CD14-positive monocyte (primary cell): ENCODE measurements around the gene NAGPA. TPM values are rescaled to one million over a fixed set of nuclear protein-coding genes. Genes with fewer than 3 reads are reported as not detected.

ENCODE experiments used
- DNase-seq, 3 donors: peaks; one replicate each; pipeline ENCODE4 v3.0.0-alpha.2; 2011 to 2022
- H2AFZ ChIP-seq: 2 replicates; pipeline ENCODE4 v1.6.0; 2012; ENCODE audit warnings: mild to moderate bottlenecking, low read depth, low read length, inconsistent platforms; ENCODE audit not compliant: insufficient read depth, poor library complexity, severe bottlenecking
- H3K27ac ChIP-seq, 2 donors: 1 replicate in 1 of 2; 2 replicates in 1 of 2; pipeline ENCODE4 v1.5.1; 2012 to 2013; ENCODE audit warnings: low read length in 2 of 2, control low read depth in 1 of 2, inconsistent platforms in 1 of 2, low read depth in 1 of 2, mild to moderate bottlenecking in 1 of 2
- H3K27me3 ChIP-seq, 2 donors: one replicate each; pipeline versions ENCODE4 v1.6.0 to v1.6.1; 2011 to 2013; ENCODE audit warnings: low read length in 2 of 2; ENCODE audit not compliant: control insufficient read depth in 2 of 2, insufficient read depth in 2 of 2
- H3K36me3 ChIP-seq, 2 donors: replicated peaks in 1 of 2; 1 replicate in 1 of 2; 2 replicates in 1 of 2; pipeline versions ENCODE4 v1.5.1 to v1.6.1; 2012 to 2013; ENCODE audit warnings: low read length in 2 of 2, control low read depth in 1 of 2, inconsistent platforms in 1 of 2, mild to moderate bottlenecking in 1 of 2; ENCODE audit not compliant: insufficient read depth in 2 of 2, control insufficient read depth in 1 of 2
- H3K4me1 ChIP-seq, 2 donors: 1 replicate in 1 of 2; 2 replicates in 1 of 2; pipeline versions ENCODE4 v1.5.1 to v1.6.1; 2012 to 2013; ENCODE audit warnings: low read length in 2 of 2, control low read depth in 1 of 2, inconsistent platforms in 1 of 2, mild to moderate bottlenecking in 1 of 2, moderate library complexity in 1 of 2; ENCODE audit not compliant: insufficient read depth in 2 of 2, control insufficient read depth in 1 of 2
- H3K4me2 ChIP-seq: replicated peaks from 2 replicates; pipeline ENCODE3; 2012; ENCODE audit warnings: low read length, moderate library complexity, mild to moderate bottlenecking; ENCODE audit not compliant: poor library complexity, severe bottlenecking; ENCODE audit errors: extremely low read depth
- H3K4me3 ChIP-seq, 3 experiments: fragments of 200-600 bp in 1 of 3; sonication (generic) in 1 of 3; replicated peaks in 1 of 3; 1 replicate in 2 of 3; 2 replicates in 1 of 3; pipeline ENCODE4 v1.5.1; 2011 to 2013; ENCODE audit warnings: low read length in 3 of 3, mild to moderate bottlenecking in 3 of 3, control low read depth in 2 of 3, low read depth in 2 of 3, inconsistent platforms in 1 of 3, moderate library complexity in 1 of 3
- H3K79me2 ChIP-seq: 2 replicates; pipeline ENCODE4 v1.6.0; 2012; ENCODE audit warnings: mild to moderate bottlenecking, control low read depth, inconsistent platforms, low read length, moderate library complexity; ENCODE audit not compliant: insufficient read depth
- H3K9ac ChIP-seq: 2 replicates; pipeline ENCODE4 v1.6.0; 2017; ENCODE audit warnings: low read length, mild to moderate bottlenecking; ENCODE audit not compliant: insufficient read depth, poor library complexity, severe bottlenecking
- H3K9me3 ChIP-seq, 2 donors: replicated peaks in 1 of 2; 1 replicate in 1 of 2; 2 replicates in 1 of 2; pipeline versions ENCODE4 v1.5.1 to v1.6.1; 2012 to 2013; ENCODE audit warnings: low read length in 2 of 2, control low read depth in 1 of 2; ENCODE audit not compliant: control insufficient read depth in 1 of 2, insufficient read depth in 1 of 2
- H4K20me1 ChIP-seq: 2 replicates; pipeline ENCODE4 v1.6.0; 2012; ENCODE audit warnings: mild to moderate bottlenecking, low read length, control low read depth, moderate library complexity; ENCODE audit not compliant: insufficient read depth
- H3K27ac Mint-ChIP-seq, 7 donors: one replicate each; pipeline ENCODE4 v1.8.0; 2020; ENCODE audit warnings: mild to moderate bottlenecking in 7 of 7, mixed read lengths in 7 of 7, moderate library complexity in 6 of 7, inconsistent platforms in 2 of 7
- H3K27me3 Mint-ChIP-seq, 3 donors: one replicate each; pipeline ENCODE4 v1.8.0; 2021 to 2022; ENCODE audit warnings: low read depth in 3 of 3, mild to moderate bottlenecking in 3 of 3, mixed read lengths in 3 of 3, moderate library complexity in 3 of 3, inconsistent platforms in 1 of 3
- H3K36me3 Mint-ChIP-seq, 2 donors: one replicate each; pipeline ENCODE4 v1.8.0; 2020; ENCODE audit warnings: mixed read lengths in 2 of 2, inconsistent platforms in 1 of 2, mild to moderate bottlenecking in 1 of 2
- H3K4me1 Mint-ChIP-seq: one replicate; pipeline ENCODE4 v1.8.0; 2020; ENCODE audit warnings: mild to moderate bottlenecking, mixed read lengths
- H3K4me3 Mint-ChIP-seq, 2 donors: one replicate each; pipeline ENCODE4 v1.8.0; 2020; ENCODE audit warnings: mild to moderate bottlenecking in 2 of 2, mixed read lengths in 2 of 2, moderate library complexity in 1 of 2
- H3K9me3 Mint-ChIP-seq, 7 donors: one replicate each; pipeline ENCODE4 v1.8.0; 2020 to 2022; ENCODE audit warnings: mixed read lengths in 7 of 7, mild to moderate bottlenecking in 6 of 7, moderate library complexity in 6 of 7, inconsistent platforms in 2 of 7
- CTCF ChIP-seq: fragments of 200-600 bp; IDR thresholded peaks from one replicate; pipeline ENCODE4 v1.8.0; 2022; ENCODE audit warnings: antibody characterized with exemption, mild to moderate bottlenecking
- WGBS: methylation state at CpG from one replicate; pipeline ENCODE4 v1.1.5; 2013; ENCODE audit warnings: missing lambda C conversion rate; ENCODE audit not compliant: insufficient coverage; 5-methylcytosine and 5-hydroxymethylcytosine counted together
- intact Hi-C, 2 donors: fragments of 100-400 bp; cut with micrococcal nuclease; formaldehyde crosslinking; loops; one replicate each; pipeline versions ENCODE4 v1.15.0 to v1.15.1; 2023
- polyA plus RNA-seq, 3 donors: library from polyadenylated mRNA; depleted of rRNA in 1 of 3; unstranded in 2 of 3; stranded (reverse) in 1 of 3; fragments of 300-500 nt in 2 of 3; fragments of >200 nt in 1 of 3; fragmentation: Illumina TruSeq in 2 of 3; gene quantifications; 1 replicate in 2 of 3; 2 replicates in 1 of 3; pipeline ENCODE4 v1.2.3, GENCODE V29; 2012 to 2021

Gene NAGPA
- polyA plus RNA-seq, 3 donors, result 44.1 to 51.5 (median 44.9) TPM

- Histone ChIP-seq H3K27ac (no peak overlapping the region), H3K9ac (no peak overlapping the region), H3K4me2 (no peak overlapping the region), H2AFZ (no peak overlapping the region), H3K9me3 (peaks cover 0 to under 1% of the 10 kb centered on the region in 2 donors), H3K36me3 (peaks cover 15 to 27% of the 10 kb centered on the region in 2 donors), H3K4me1 (no peaks in the 10 kb centered on the region), H3K27me3 (no peaks in the 10 kb centered on the region), H4K20me1 (no peaks in the 10 kb centered on the region), H3K79me2 (no peaks in the 10 kb centered on the region), H3K4me3 (no peak overlapping the region)
- Mint-ChIP-seq H3K27me3 (peaks cover 0 to 5% (median 4%) of the 10 kb centered on the region in 3 donors), H3K4me3 (no peak overlapping the region), H3K9me3 (peaks cover 0 to under 1% (median 0%) of the 10 kb centered on the region in 7 donors), H3K36me3 (peaks cover 18 to 31% of the 10 kb centered on the region in 2 donors), H3K27ac (no peak overlapping the region), H3K4me1 (no peaks in the 10 kb centered on the region)
- WGBS, result 86% methylated on average over 4 of the region's 6 CpGs
- intact Hi-C loops, result no loop called here
- TF ChIP-seq CTCF, result no peak
- DNase-seq, result no peak
Measured at GRCh38 chr16:5022521-5022920, 11.2 kb downstream of the NAGPA start.

- Mint-ChIP-seq H3K36me3 (peaks cover 10 to 14% of the 10 kb centered on the region in 2 donors), H3K27me3 (peaks cover 0 to 5% (median 4%) of the 10 kb centered on the region in 3 donors), H3K27ac (no peak overlapping the region), H3K4me1 (no peaks in the 10 kb centered on the region), H3K4me3 (no peak overlapping the region), H3K9me3 (peaks cover 0 to 4% (median 0%) of the 10 kb centered on the region in 7 donors)
- H3K4me2 ChIP-seq, result no peak overlapping the region
- WGBS, result 81% methylated on average over 13 of the region's 15 CpGs
- intact Hi-C loops, result no loop called here
- H3K36me3 ChIP-seq, result peaks cover 3 to 12% of the 10 kb centered on the region in 2 donors
- no peak overlapping the region for H3K27ac ChIP-seq
- H3K9me3 ChIP-seq, result peaks cover 0 to 6% of the 10 kb centered on the region in 2 donors
- H3K9ac ChIP-seq, result no peak overlapping the region
- no peaks in the 10 kb centered on the region for H3K27me3 ChIP-seq
- no peak overlapping the region for H3K4me3 ChIP-seq
- no peak overlapping the region for H2AFZ ChIP-seq
- no peaks in the 10 kb centered on the region for H3K4me1 ChIP-seq
- no peaks in the 10 kb centered on the region for H4K20me1 ChIP-seq
- DNase-seq, result no peak
- TF ChIP-seq CTCF, result no peak
- no peaks in the 10 kb centered on the region for H3K79me2 ChIP-seq
Measured at GRCh38 chr16:5020551-5020950, 13.2 kb downstream of the NAGPA start.
